ENCODE measurements around the gene PTGS2. TPM values are rescaled to one million over a fixed set of nuclear protein-coding genes. Genes with fewer than 3 reads are reported as not detected.

Gene PTGS2
- 1 to 10 TPM; 1.3 to 8.3 (median 3.6) TPM for total RNA-seq
- polyA plus RNA-seq: under 1 TPM; 0.20 to 0.42 (median 0.30) TPM
- long read RNA-seq, donor 1: 0 reads
- long read RNA-seq, donor 2: 0 reads

DNA sequence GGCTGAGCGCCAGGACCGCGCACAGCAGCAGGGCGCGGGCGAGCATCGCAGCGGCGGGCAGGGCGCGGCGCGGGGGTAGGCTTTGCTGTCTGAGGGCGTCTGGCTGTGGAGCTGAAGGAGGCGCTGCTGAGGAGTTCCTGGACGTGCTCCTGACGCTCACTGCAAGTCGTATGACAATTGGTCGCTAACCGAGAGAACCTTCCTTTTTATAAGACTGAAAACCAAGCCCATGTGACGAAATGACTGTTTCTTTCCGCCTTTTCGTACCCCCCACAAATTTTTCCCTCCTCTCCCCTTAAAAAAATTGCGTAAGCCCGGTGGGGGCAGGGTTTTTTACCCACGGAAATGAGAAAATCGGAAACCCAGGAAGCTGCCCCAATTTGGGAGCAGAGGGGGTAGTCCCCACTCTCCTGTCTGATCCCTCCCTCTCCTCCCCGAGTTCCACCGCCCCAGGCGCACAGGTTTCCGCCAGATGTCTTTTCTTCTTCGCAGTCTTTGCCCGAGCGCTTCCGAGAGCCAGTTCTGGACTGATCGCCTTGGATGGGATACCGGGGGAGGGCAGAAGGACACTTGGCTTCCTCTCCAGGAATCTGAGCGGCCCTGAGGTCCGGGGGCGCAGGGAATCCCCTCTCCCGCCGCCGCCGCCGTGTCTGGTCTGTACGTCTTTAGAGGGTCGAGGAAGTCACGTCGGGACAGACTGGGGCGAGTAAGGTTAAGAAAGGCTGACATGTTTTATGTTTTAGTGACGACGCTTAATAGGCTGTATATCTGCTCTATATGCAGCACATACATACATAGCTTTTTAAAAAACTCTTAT is at the start of gene PTGS2:
PTGS2 (minus strand) TSS at position 179 of the 817 bp plus-strand sequence; CDS start at position 46, 133 bp downstream.
- intact Hi-C loops (cut with DNase I; ENCODE audit: low total_unique reads): no loop called here
- Histone ChIP-seq H3K27me3 (replicated peaks in 1 of 7) (peaks cover 0 to 28% (median 7%) of the 10 kb centered on the region in 7 donors), H3K4me3 (peak within 1 kb of the TSS; percentile 29 to 73 (median 42)), H3K4me1 (peaks cover 0 to 32% (median 11%) of the 10 kb centered on the region in 6 donors), H3K27ac (peak within 1 kb of the TSS in 7 of 8 donors; percentile 69 to 88 (median 78)), H3K36me3 (peaks cover 0 to 29% (median 0%) of the 10 kb centered on the region in 6 donors), H3K9me3 (no peaks in the 10 kb centered on the region)
- DNase-seq: peak; percentile 89
- WGBS, 5 donors: 1 to 5% (median 1%) methylated on average over 40 to 52 of the region's 52 CpGs
- TF ChIP-seq CTCF (IDR thresholded peaks at IDR 0.05 in 8 of 11, conservative IDR thresholded peaks at IDR 0.05 in 3 of 11) (peak in 6 of 11 experiments; percentile 15 to 51 (median 34)), POLR2A (IDR thresholded peaks at IDR 0.05) (no peak), POLR2AphosphoS5 (IDR thresholded peaks at IDR 0.05) (peak; percentile 74 to 89 (median 86))

DNA sequence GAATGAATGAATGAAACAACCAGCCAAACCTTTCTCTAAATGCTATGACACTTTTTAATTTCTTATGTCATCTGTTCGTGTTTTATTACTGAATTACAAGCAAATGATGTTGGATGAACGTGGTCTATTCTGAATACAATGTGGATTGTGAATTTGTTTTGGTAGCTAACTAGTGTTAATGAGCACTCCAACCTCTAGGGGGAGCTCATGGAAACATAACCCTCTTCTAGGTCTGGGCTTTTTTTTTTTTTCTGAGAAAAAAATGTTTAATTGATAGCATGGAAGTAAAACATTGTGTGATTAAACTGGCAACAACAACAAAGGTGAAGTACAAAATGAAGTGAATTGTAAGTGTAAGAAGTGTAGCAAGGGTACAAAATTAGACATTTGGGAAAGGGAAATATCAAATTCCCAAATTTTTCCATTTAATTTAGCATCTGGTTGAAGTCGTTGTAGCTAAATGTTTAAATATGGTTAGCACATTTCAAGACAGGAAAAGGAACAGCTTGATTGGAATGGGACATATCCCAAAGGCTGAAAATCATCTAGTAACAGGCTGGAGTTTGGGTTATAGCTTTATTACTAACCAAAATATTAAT is 42.6 kb upstream of the PTGS2 start:
- Histone ChIP-seq H3K4me3 (no peak overlapping the region), H3K4me1 (no peaks in the 10 kb centered on the region), H3K36me3 (no peaks in the 10 kb centered on the region), H3K27me3 (replicated peaks in 1 of 7) (no peaks in the 10 kb centered on the region), H3K27ac (no peak overlapping the region), H3K9me3 (peaks cover 0 to 9% (median 0%) of the 10 kb centered on the region in 8 donors)
- intact Hi-C loops (cut with DNase I; ENCODE audit: low total_unique reads): no loop called here
- no peak for DNase-seq
- TF ChIP-seq POLR2AphosphoS5 (IDR thresholded peaks at IDR 0.05) (no peak), CTCF (IDR thresholded peaks at IDR 0.05 in 8 of 11, conservative IDR thresholded peaks at IDR 0.05 in 3 of 11) (peak in 8 of 11 experiments; percentile 19 to 56 (median 46))
- 59 to 68% (median 66%) methylated on average over 3 of the region's 3 CpGs for WGBS, 5 donors

- Histone ChIP-seq H3K36me3 (no peaks in the 10 kb centered on the region), H3K4me3 (no peak overlapping the region), H3K27me3 (replicated peaks in 1 of 7) (no peaks in the 10 kb centered on the region), H3K9me3 (no peaks in the 10 kb centered on the region), H3K4me1 (no peaks in the 10 kb centered on the region), H3K27ac (no peak overlapping the region)
- 16 to 24% (median 22%) methylated on average over 2 of the region's 2 CpGs for WGBS, 5 donors
- no peak for DNase-seq
- TF ChIP-seq POLR2AphosphoS5 (IDR thresholded peaks at IDR 0.05): no peak
- TF ChIP-seq CTCF (IDR thresholded peaks at IDR 0.05 in 8 of 11, conservative IDR thresholded peaks at IDR 0.05 in 3 of 11): no peak
- no peak for TF ChIP-seq POLR2A (IDR thresholded peaks at IDR 0.05)
- intact Hi-C loops (cut with DNase I; ENCODE audit: low total_unique reads): no loop called here
These were observed 37.1 kb upstream of the PTGS2 start for GRCh38 chr1:186717286-186717685.

Measured in spleen (tissue), 13 donors.